NCI-H82 treated with DMSO at 0.1 percent for 48 hours (cell line): ENCODE data around the gene TMF1.

Source experiments
- DNase-seq: peaks from one replicate; lab custom pipeline; 2025; ENCODE audit not compliant: unreplicated experiment; lab: John Stamatoyannopoulos, UW

The TMF1 gene

GRCh38 chr3:69080233-69080920 is 28.2 kb upstream of the TMF1 start, which contains the start of gene UBA3:
Gene UBA3 (minus strand): TSS chr3:69080365. CDS start chr3:69080353, 12 bp downstream.
- peak; percentile 80 for DNase-seq

- DNase-seq = peak; percentile 30
Observed at GRCh38 chr3:69079269-69080159, 27.4 kb upstream of the TMF1 start.

- peak; percentile 99 for DNase-seq
Observed at GRCh38 chr3:69072928-69073327, 20.8 kb upstream of the TMF1 start.

GRCh38 chr3:69066121-69066520 is 14.0 kb upstream of the TMF1 start:
- no peak for DNase-seq

- no peak for DNase-seq
Observed at GRCh38 chr3:69065318-69065964, 13.3 kb upstream of the TMF1 start.

- no peak for DNase-seq
Observed at GRCh38 chr3:69063636-69064035, 11.5 kb upstream of the TMF1 start.

- no peak for DNase-seq
Observed at GRCh38 chr3:69059688-69060087, 7.6 kb upstream of the TMF1 start.

GRCh38 chr3:69058947-69059224 is 6.8 kb upstream of the TMF1 start:
- DNase-seq = no peak

- DNase-seq = no peak
Observed at GRCh38 chr3:69058180-69058946, 6.2 kb upstream of the TMF1 start.

- DNase-seq = no peak
Observed at GRCh38 chr3:69052472-69052898, 352 bp upstream of the TMF1 start.

- no peak for DNase-seq
Observed at GRCh38 chr3:69048990-69049389, 3.1 kb downstream of the TMF1 start.

- DNase-seq = no peak
Observed at GRCh38 chr3:69044608-69045007, 7.5 kb downstream of the TMF1 start.

GRCh38 chr3:69033470-69033869 is 18.7 kb downstream of the TMF1 start:
- no peak for DNase-seq

GRCh38 chr3:69032737-69033136 is 19.4 kb downstream of the TMF1 start:
- no peak for DNase-seq

GRCh38 chr3:69032142-69032541 is 20.0 kb downstream of the TMF1 start:
- DNase-seq = no peak

GRCh38 chr3:69031635-69032034 is 20.5 kb downstream of the TMF1 start:
- DNase-seq = no peak

GRCh38 chr3:69020857-69021256 is 31.3 kb downstream of the TMF1 start:
- no peak for DNase-seq

- no peak for DNase-seq
Observed at GRCh38 chr3:69020424-69020823, 31.7 kb downstream of the TMF1 start.

GRCh38 chr3:69016901-69017300 is 35.2 kb downstream of the TMF1 start:
- no peak for DNase-seq

- DNase-seq = no peak
Observed at GRCh38 chr3:69016102-69016501, 36.0 kb downstream of the TMF1 start.

GRCh38 chr3:69014022-69014580 is 38.0 kb downstream of the TMF1 start:
- DNase-seq = no peak
